GM12801 (cell line): Measurements from ENCODE around the gene SNX22.

Experiments
- CTCF ChIP-seq: IDR thresholded peaks from one replicate; pipeline ENCODE4 v1.5.1; 2011; ENCODE audit warnings: control low read depth; ENCODE audit not compliant: insufficient read length; ENCODE audit errors: extremely low read depth

Gene SNX22

DNA sequence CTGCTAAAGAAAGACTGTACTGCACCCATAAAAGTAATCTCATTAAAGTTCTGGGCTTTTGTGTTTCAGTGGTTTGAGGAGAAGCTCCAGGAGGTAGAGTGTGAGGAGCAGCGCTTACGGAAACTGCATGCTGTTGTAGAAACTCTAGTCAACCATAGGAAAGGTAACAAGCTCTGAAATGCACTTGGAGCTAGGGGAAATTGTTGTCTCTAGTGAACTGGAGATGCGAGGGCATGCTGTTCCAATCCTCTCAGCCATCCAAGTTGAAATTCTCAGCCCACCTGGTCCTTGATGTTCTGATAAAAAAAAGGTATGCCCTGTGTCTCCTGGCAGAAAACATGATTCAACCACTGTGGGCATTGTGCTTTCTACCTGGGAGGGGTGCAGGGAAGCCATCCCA, 21.4 kb upstream of the SNX22 start:
- no peak for TF ChIP-seq CTCF

DNA sequence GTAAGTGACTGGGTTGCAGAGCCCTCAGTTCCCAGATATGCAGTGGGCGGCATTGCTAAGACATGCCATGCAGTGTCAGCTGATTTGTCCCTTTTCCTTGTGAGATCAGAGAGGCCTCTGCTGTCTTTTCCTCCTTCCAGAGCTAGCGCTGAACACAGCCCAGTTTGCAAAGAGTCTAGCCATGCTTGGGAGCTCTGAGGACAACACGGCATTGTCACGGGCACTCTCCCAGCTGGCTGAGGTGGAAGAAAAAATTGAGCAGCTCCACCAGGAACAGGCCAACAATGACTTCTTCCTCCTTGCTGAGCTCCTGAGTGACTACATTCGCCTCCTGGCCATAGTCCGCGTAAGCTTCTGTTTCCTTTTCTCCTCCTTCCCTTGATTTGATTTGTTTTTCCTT, 20.0 kb upstream of the SNX22 start:
- no peak for TF ChIP-seq CTCF

DNA sequence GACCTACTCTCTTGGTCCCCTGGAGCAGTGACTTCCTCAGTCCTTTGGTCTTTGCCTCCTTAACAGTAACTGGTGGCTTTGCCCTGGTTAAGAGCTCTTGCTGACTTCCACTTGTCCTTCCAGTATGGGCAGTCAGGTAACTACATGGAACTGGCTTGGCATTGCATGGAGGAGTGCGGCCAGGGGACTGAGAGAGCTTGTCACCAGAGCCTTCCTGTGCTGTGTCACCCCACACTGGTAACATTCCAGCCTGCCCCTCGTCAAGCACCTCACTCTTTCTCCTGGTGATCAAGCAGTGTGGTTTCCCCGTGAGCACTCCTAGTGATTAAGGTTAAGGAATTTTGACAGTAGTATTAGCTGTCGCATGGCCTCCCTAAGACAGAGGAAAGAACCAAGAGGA, 19.3 kb upstream of the SNX22 start:
- TF ChIP-seq CTCF = no peak

DNA sequence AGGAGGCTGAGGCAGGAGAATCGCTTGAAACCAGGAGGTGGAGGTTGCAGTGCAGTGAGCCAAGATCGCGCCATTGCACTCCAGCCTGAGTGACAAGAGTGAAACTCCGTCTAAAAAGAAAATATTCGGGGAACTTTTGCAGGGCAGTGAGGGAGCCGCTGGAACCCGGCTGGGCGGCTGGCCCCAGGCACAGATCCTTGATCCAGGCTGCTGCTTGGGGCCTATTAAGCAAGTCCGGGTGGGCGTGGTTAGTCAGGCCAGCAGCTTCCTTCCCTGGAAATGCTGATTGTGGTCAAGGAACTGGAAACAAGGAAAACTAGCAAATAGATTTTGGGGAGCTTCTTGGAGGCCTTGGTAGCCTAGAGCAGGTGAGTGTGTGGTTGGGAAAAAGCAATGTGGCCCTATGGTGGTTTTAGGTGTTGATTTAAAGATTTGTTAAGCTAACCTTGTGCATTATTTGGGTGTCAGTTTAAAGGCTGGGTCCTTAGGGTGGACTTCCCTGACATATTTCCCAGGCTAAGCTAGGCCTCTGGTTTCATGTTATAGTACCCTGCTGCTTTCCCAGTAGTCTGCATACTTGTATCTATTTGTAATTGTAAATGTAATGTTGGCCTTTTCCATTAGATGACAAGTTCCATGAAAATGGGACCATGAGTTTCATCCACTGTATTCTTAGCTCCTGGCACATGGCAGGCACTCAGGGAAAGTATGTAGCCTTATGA, 17.7 kb upstream of the SNX22 start:
- TF ChIP-seq CTCF = no peak

GRCh38 chr15:64134345-64134829, 17.1 kb upstream of the SNX22 start:
- no peak for TF ChIP-seq CTCF

GRCh38 chr15:64136347-64136746, 15.2 kb upstream of the SNX22 start:
- no peak for TF ChIP-seq CTCF

DNA sequence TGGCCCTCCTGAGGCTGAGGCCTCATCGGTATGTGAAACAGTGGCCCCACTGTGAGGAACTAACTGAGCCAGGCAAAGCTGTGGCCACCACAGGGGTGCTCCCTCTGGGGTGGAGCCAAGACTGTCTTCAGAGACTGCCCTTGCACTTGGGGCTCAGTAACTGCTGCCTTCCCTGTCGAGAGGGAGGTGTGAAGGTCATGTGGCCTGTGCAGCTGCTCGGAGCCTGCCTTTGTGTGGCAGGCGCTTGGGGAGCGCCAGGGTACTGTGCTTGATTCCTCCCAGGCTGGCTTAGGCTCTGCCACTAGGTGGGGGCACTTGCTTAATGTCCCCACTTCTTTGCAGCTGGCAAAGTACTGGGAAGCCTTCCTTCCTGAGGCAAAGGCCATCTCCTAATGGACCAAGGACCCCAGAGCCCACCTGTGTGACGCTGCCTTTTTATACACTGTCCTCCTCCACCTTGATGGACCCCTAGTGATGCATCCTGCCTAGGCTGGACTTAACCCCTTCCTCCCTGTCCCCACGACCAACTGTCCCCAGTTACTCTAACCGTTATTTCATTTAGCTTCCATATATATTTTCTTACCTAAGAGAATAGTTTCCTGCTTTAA, 14.2 kb upstream of the SNX22 start:
- TF ChIP-seq CTCF = no peak
